Fibroblast of lung (primary cell): Measurements from ENCODE around the gene DES. TPM values are rescaled to one million over a fixed set of nuclear protein-coding genes. Genes with fewer than 3 reads are reported as not detected.

ENCODE experiments used
- DNase-seq, 2 donors: peaks; one replicate each; pipeline versions ENCODE4 v3.0.0 to v3.0.0-alpha.2; 2010; ENCODE audit warnings: low read depth in 2 of 2
- H2AFZ ChIP-seq: 2 replicates; pipeline ENCODE4 v1.5.1; 2012; ENCODE audit warnings: low read length, control low read depth, inconsistent platforms
- H3K27ac ChIP-seq: 2 replicates; pipeline ENCODE4 v1.5.1; 2011; ENCODE audit warnings: low read length, control low read depth; ENCODE audit not compliant: insufficient read depth
- H3K27me3 ChIP-seq: 2 replicates; pipeline ENCODE4 v1.5.1; 2011; ENCODE audit warnings: mild to moderate bottlenecking, low read length; ENCODE audit not compliant: control insufficient read depth, insufficient read depth
- H3K36me3 ChIP-seq: 2 replicates; pipeline ENCODE4 v1.5.1; 2011; ENCODE audit warnings: low read length; ENCODE audit not compliant: control insufficient read depth, insufficient read depth
- H3K4me1 ChIP-seq: 2 replicates; pipeline ENCODE4 v1.5.1; 2011; ENCODE audit warnings: low read length; ENCODE audit not compliant: control insufficient read depth, insufficient read depth; ENCODE audit errors: extremely low read depth
- H3K4me2 ChIP-seq: 2 replicates; pipeline ENCODE4 v1.5.1; 2011; ENCODE audit warnings: low read length, control low read depth; ENCODE audit not compliant: insufficient read depth; ENCODE audit errors: extremely low read depth
- H3K4me3 ChIP-seq, 4 experiments: fragments of 200-600 bp in 1 of 4; sonication (generic) in 1 of 4; replicated peaks in 1 of 4; 2 replicates each; pipeline ENCODE4 v1.5.1; 2011 to 2016; ENCODE audit warnings: low read length in 4 of 4, low read depth in 3 of 4, mild to moderate bottlenecking in 3 of 4, control low read depth in 2 of 4, inconsistent platforms in 1 of 4, mixed read lengths in 1 of 4; ENCODE audit not compliant: insufficient read depth in 1 of 4; ENCODE audit errors: control extremely low read depth in 1 of 4
- H3K79me2 ChIP-seq: 2 replicates; pipeline ENCODE4 v1.5.1; 2012; ENCODE audit warnings: mild to moderate bottlenecking, low read length, inconsistent platforms; ENCODE audit not compliant: control insufficient read depth, insufficient read depth
- H3K9ac ChIP-seq: 2 replicates; pipeline ENCODE4 v1.5.1; 2011; ENCODE audit warnings: mild to moderate bottlenecking, low read length, control low read depth; ENCODE audit not compliant: insufficient read depth
- H3K9me3 ChIP-seq: 2 replicates; pipeline ENCODE4 v1.5.1; 2012; ENCODE audit warnings: low read depth, low read length; ENCODE audit not compliant: control insufficient read depth, insufficient read depth
- H4K20me1 ChIP-seq: 2 replicates; pipeline ENCODE4 v1.5.1; 2011; ENCODE audit warnings: low read length; ENCODE audit not compliant: control insufficient read depth, insufficient read depth; ENCODE audit errors: extremely low read depth
- EZH2 ChIP-seq: IDR thresholded peaks from 2 replicates; pipeline ENCODE4 v1.5.1; 2012; ENCODE audit warnings: low read length, control low read depth, mild to moderate bottlenecking; ENCODE audit errors: missing control alignments
- polyA plus RNA-seq, 2 donors: library from polyadenylated mRNA; depleted of rRNA in 1 of 2; stranded (reverse) in 1 of 2; unstranded in 1 of 2; fragments of >200 nt; gene quantifications; 2 replicates each; pipeline ENCODE4 v1.2.1, GENCODE V29; 2011 to 2012; ENCODE audit warnings: missing spikeins in 1 of 2
- total RNA-seq: library from RNA; depleted of rRNA; stranded (reverse); fragments of >200 nt; gene quantifications from 2 replicates; pipeline ENCODE4 v1.2.1, GENCODE V29; 2014
- TF ChIP-seq, protein P1 (sequence below), 2 donors: IDR thresholded peaks in 1 of 2; conservative IDR thresholded peaks in 1 of 2; 1 replicate in 1 of 2; 2 replicates in 1 of 2; pipeline ENCODE4 v1.5.1; 2011 to 2012; ENCODE audit warnings: low read length in 2 of 2, control low read depth in 1 of 2, inconsistent platforms in 1 of 2, low read depth in 1 of 2, mild to moderate bottlenecking in 1 of 2

DES gene
- total and polyA plus RNA-seq, 2 donors (not counting 1 experiment from before 2014, with no cell fraction given), result 11.0 to 34.7 TPM

DNA sequence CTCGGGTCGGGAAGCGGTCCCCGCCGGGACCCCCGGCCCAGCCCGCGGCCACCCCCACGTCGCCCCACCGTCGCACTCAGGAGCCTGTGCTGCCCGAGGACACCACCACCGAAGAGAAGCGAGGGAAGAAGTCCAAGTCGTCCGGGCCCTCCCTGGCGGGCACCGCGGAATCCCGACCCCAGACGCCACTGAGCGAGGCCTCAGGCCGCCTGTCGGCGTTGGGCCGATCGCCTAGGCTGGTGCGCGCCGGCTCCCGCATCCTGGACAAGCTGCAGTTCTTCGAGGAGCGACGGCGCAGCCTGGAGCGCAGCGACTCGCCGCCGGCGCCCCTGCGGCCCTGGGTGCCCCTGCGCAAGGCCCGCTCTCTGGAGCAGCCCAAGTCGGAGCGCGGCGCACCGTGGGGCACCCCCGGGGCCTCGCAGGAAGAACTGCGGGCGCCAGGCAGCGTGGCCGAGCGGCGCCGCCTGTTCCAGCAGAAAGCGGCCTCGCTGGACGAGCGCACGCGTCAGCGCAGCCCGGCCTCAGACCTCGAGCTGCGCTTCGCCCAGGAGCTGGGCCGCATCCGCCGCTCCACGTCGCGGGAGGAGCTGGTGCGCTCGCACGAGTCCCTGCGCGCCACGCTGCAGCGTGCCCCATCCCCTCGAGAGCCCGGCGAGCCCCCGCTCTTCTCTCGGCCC lies 30.1 kb downstream of the DES start:
- no peak overlapping the region for H3K4me2 ChIP-seq
- no peak overlapping the region for H2AFZ ChIP-seq
- peaks cover 17% of the 10 kb centered on the region for H3K4me1 ChIP-seq
- no peak overlapping the region for H3K27ac ChIP-seq
- DNase-seq, result no peak
- no peaks in the 10 kb centered on the region for H4K20me1 ChIP-seq
- H3K9ac ChIP-seq, result no peak overlapping the region
- H3K27me3 ChIP-seq, result no peaks in the 10 kb centered on the region
- no peak for TF ChIP-seq EZH2
- TF ChIP-seq, protein P1, sequence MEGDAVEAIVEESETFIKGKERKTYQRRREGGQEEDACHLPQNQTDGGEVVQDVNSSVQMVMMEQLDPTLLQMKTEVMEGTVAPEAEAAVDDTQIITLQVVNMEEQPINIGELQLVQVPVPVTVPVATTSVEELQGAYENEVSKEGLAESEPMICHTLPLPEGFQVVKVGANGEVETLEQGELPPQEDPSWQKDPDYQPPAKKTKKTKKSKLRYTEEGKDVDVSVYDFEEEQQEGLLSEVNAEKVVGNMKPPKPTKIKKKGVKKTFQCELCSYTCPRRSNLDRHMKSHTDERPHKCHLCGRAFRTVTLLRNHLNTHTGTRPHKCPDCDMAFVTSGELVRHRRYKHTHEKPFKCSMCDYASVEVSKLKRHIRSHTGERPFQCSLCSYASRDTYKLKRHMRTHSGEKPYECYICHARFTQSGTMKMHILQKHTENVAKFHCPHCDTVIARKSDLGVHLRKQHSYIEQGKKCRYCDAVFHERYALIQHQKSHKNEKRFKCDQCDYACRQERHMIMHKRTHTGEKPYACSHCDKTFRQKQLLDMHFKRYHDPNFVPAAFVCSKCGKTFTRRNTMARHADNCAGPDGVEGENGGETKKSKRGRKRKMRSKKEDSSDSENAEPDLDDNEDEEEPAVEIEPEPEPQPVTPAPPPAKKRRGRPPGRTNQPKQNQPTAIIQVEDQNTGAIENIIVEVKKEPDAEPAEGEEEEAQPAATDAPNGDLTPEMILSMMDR (conservative IDR thresholded peaks at IDR 0.05 in 1 of 2, IDR thresholded peaks at IDR 0.05 in 1 of 2; ENCODE audit: low read depth in 1 of 2, low read length in 2 of 2), result no peak
- no peaks in the 10 kb centered on the region for H3K36me3 ChIP-seq
- H3K9me3 ChIP-seq, result no peaks in the 10 kb centered on the region
- no peaks in the 10 kb centered on the region for H3K79me2 ChIP-seq
- no peak overlapping the region for H3K4me3 ChIP-seq

DNA sequence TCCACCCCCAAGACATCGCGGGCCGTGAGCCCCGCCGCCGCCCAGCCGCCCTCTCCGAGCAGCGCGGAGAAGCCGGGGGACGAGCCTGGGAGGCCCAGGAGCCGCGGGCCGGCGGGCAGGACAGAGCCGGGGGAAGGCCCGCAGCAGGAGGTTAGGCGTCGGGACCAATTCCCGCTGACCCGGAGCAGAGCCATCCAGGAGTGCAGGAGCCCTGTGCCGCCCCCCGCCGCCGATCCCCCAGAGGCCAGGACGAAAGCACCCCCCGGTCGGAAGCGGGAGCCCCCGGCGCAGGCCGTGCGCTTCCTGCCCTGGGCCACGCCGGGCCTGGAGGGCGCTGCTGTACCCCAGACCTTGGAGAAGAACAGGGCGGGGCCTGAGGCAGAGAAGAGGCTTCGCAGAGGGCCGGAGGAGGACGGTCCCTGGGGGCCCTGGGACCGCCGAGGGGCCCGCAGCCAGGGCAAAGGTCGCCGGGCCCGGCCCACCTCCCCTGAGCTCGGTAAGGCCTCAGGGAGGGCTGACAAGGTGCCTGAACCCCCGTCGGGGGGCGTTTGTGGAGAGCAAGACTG lies 30.7 kb downstream of the DES start:
- no peaks in the 10 kb centered on the region for H3K27me3 ChIP-seq
- no peaks in the 10 kb centered on the region for H4K20me1 ChIP-seq
- no peak overlapping the region for H3K9ac ChIP-seq
- TF ChIP-seq EZH2, result no peak
- TF ChIP-seq, protein P1 (conservative IDR thresholded peaks at IDR 0.05 in 1 of 2, IDR thresholded peaks at IDR 0.05 in 1 of 2; ENCODE audit: low read depth in 1 of 2, low read length in 2 of 2), result no peak
- H2AFZ ChIP-seq, result no peak overlapping the region
- no peaks in the 10 kb centered on the region for H3K9me3 ChIP-seq
- peaks cover 24% of the 10 kb centered on the region for H3K4me1 ChIP-seq
- DNase-seq, result no peak
- no peaks in the 10 kb centered on the region for H3K79me2 ChIP-seq
- no peak overlapping the region for H3K4me3 ChIP-seq
- H3K27ac ChIP-seq, result no peak overlapping the region
- no peak overlapping the region for H3K4me2 ChIP-seq
- no peaks in the 10 kb centered on the region for H3K36me3 ChIP-seq

DNA sequence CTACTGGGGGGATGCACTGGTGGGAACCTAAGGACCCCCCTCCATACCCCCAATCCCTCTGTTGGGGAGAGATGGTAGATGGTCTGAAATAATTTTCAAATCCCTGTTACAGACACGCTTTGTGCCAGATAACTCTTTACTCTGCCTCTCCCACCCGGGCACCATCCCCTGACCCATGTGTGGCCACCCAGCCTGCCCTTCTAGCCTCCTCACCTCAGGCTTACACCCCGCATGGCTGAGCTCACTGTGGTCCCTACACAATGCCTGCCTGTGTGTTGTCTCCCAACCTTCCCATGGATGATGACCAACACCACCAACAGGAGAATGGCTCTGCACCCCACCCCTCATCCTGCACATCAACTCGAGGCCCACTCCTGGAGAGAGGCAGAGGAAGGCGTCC lies 31.4 kb downstream of the DES start:
- H3K4me2 ChIP-seq, result no peak overlapping the region
- no peaks in the 10 kb centered on the region for H3K79me2 ChIP-seq
- no peaks in the 10 kb centered on the region for H4K20me1 ChIP-seq
- H3K4me3 ChIP-seq, result no peak overlapping the region
- H3K9ac ChIP-seq, result no peak overlapping the region
- H3K27ac ChIP-seq, result no peak overlapping the region
- no peak overlapping the region for H2AFZ ChIP-seq
- DNase-seq, result no peak
- TF ChIP-seq EZH2, result no peak
- TF ChIP-seq, protein P1 (conservative IDR thresholded peaks at IDR 0.05 in 1 of 2, IDR thresholded peaks at IDR 0.05 in 1 of 2; ENCODE audit: low read depth in 1 of 2, low read length in 2 of 2), result no peak
- H3K4me1 ChIP-seq, result peaks cover 25% of the 10 kb centered on the region
- no peaks in the 10 kb centered on the region for H3K36me3 ChIP-seq
- H3K9me3 ChIP-seq, result no peaks in the 10 kb centered on the region
- H3K27me3 ChIP-seq, result no peaks in the 10 kb centered on the region
